MCF 10A (cell line): Measurements from ENCODE around the gene LIPI. TPM values are rescaled to one million over a fixed set of nuclear protein-coding genes. Genes with fewer than 3 reads are reported as not detected.

Experiments used
- BruUV-seq: library from RNA; stranded (reverse); fragments of 400-500 nt; replicated peaks from 2 replicates; lab custom pipeline; 2021; lab: Mats Ljungman, UMichigan
- CTCF ChIA-PET: fragments of 300-600 bp; sonication (Branson Sonifier 250); formaldehyde crosslinking; extraction: SDS; loops from one replicate; lab custom pipeline; 2021; ENCODE audit warnings: antibody characterized with exemption, inconsistent platforms; lab: Yijun Ruan, JAX
- POLR2A ChIA-PET: fragments of 300-600, 350-650 bp; sonication (Branson Sonifier 250); formaldehyde crosslinking; extraction: SDS; loops from one replicate; lab custom pipeline; 2020; ENCODE audit warnings: antibody characterized with exemption, inconsistent platforms; lab: Yijun Ruan, JAX
- DNase-seq: peaks from one replicate; pipeline ENCODE4 v3.0.0-alpha.2; 2018; ENCODE audit not compliant: unreplicated experiment
- H3K27ac Mint-ChIP-seq: one replicate; pipeline ENCODE4 v1.8.0; 2022; ENCODE audit warnings: mild to moderate bottlenecking, low read depth, mixed read lengths; ENCODE audit not compliant: unreplicated experiment
- H3K27me3 Mint-ChIP-seq: one replicate; pipeline ENCODE4 v1.8.0; 2022; ENCODE audit warnings: mixed read lengths; ENCODE audit not compliant: insufficient read depth, unreplicated experiment
- H3K36me3 Mint-ChIP-seq: one replicate; pipeline ENCODE4 v1.8.0; 2022; ENCODE audit warnings: mild to moderate bottlenecking, moderate library complexity, mixed read lengths; ENCODE audit not compliant: insufficient read depth, unreplicated experiment
- H3K4me1 Mint-ChIP-seq: one replicate; pipeline ENCODE4 v1.8.0; 2022; ENCODE audit warnings: mixed read lengths; ENCODE audit not compliant: insufficient read depth, unreplicated experiment
- H3K4me3 Mint-ChIP-seq: one replicate; pipeline ENCODE4 v1.8.0; 2022; ENCODE audit warnings: mild to moderate bottlenecking, moderate library complexity, mixed read lengths; ENCODE audit not compliant: unreplicated experiment
- H3K9me3 Mint-ChIP-seq: one replicate; pipeline ENCODE4 v1.8.0; 2022; ENCODE audit warnings: mixed read lengths; ENCODE audit not compliant: unreplicated experiment
- intact Hi-C: fragments of 100-400 bp; cut with micrococcal nuclease; formaldehyde crosslinking; loops from 2 replicates; pipeline ENCODE4 v1.14.1; 2022
- total RNA-seq: library from RNA; stranded (reverse); gene quantifications from 2 replicates; pipeline ENCODE4 v1.2.3, GENCODE V29; 2022
- TF ChIP-seq, protein P1 (sequence below): fragments of 200-600 bp; IDR thresholded peaks from one replicate; pipeline ENCODE4 v1.8.0; 2022; ENCODE audit warnings: antibody characterized with exemption, mild to moderate bottlenecking; ENCODE audit not compliant: unreplicated experiment

LIPI gene
- total RNA-seq, 1 experiment from 2014 or later = not detected

- H3K4me3 Mint-ChIP-seq = no peak overlapping the region
- H3K9me3 Mint-ChIP-seq = peaks cover 12% of the 10 kb centered on the region
- intact Hi-C loops = no loop called here
- no peaks in the 10 kb centered on the region for H3K27me3 Mint-ChIP-seq
- H3K4me1 Mint-ChIP-seq = no peaks in the 10 kb centered on the region
- H3K27ac Mint-ChIP-seq = no peak overlapping the region
- no peak for DNase-seq
- ChIA-PET POLR2A (no interaction called here), CTCF (no interaction called here)
- no TSS peak for BruUV-seq
- no peaks in the 10 kb centered on the region for H3K36me3 Mint-ChIP-seq
- TF ChIP-seq, protein P1, sequence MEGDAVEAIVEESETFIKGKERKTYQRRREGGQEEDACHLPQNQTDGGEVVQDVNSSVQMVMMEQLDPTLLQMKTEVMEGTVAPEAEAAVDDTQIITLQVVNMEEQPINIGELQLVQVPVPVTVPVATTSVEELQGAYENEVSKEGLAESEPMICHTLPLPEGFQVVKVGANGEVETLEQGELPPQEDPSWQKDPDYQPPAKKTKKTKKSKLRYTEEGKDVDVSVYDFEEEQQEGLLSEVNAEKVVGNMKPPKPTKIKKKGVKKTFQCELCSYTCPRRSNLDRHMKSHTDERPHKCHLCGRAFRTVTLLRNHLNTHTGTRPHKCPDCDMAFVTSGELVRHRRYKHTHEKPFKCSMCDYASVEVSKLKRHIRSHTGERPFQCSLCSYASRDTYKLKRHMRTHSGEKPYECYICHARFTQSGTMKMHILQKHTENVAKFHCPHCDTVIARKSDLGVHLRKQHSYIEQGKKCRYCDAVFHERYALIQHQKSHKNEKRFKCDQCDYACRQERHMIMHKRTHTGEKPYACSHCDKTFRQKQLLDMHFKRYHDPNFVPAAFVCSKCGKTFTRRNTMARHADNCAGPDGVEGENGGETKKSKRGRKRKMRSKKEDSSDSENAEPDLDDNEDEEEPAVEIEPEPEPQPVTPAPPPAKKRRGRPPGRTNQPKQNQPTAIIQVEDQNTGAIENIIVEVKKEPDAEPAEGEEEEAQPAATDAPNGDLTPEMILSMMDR = no peak
These were observed 126.1 kb downstream of the LIPI start for GRCh38 chr21:14084701-14085100.

GRCh38 chr21:14084068-14084501 is 126.7 kb downstream of the LIPI start:
- intact Hi-C loops = no loop called here
- Mint-ChIP-seq H3K9me3 (peaks cover 12% of the 10 kb centered on the region), H3K4me1 (no peaks in the 10 kb centered on the region), H3K4me3 (no peak overlapping the region), H3K27me3 (no peaks in the 10 kb centered on the region), H3K36me3 (no peaks in the 10 kb centered on the region), H3K27ac (no peak overlapping the region)
- CTCF ChIA-PET = no interaction called here
- TF ChIP-seq, protein P1 = no peak
- POLR2A ChIA-PET = no interaction called here
- BruUV-seq = no TSS peak
- DNase-seq = no peak

GRCh38 chr21:14080764-14081096 is 130.0 kb downstream of the LIPI start:
- POLR2A ChIA-PET = no interaction called here
- intact Hi-C loops = no loop called here
- BruUV-seq = no TSS peak

DNA sequence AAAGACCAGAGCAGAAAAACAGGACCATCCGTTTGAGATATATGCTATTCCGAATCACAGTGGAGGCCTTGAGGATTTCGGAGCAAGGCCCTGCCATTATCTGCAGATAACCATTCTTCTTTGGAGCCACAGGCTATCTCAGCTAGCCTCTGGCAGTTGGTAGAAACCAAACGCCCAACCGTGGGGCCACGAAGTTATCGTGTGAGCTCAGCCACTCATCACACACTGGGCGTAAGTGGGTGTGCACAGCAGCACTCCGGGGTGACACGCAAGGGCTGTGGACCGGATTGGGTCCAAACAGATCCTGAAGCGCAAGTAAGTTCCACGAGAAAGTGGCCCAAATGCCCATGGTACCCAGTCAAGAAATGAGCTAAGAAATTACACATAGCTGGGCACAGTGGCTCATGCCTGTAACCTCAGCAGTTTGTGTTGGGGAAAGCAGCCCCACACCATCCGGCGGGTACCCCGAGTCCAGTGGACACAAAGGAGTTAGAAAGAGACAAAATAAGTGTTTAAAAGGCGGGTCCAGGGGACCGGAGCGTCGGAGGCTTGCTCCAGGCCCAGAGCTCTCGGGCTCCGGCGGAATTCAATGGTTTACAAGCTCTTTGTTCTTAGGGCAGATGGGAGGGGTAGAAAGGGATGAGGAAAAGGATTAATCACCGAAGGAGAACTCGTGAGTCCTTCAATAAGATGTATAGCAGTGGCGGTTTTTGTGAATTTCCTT is 130.6 kb downstream of the LIPI start:
- POLR2A ChIA-PET = no interaction called here
- TF ChIP-seq, protein P1 = no peak
- Mint-ChIP-seq H3K27ac (no peak overlapping the region), H3K9me3 (peaks cover 35% of the 10 kb centered on the region), H3K27me3 (no peaks in the 10 kb centered on the region), H3K4me3 (no peak overlapping the region), H3K4me1 (no peaks in the 10 kb centered on the region), H3K36me3 (no peaks in the 10 kb centered on the region)
- no peak for DNase-seq
- BruUV-seq = no TSS peak
- intact Hi-C loops = no loop called here
- CTCF ChIA-PET = interaction anchor here (0.9 kb wide), 1 partner anchor 170 kb away, joined by 3 read pairs; no protein-coding TSS in a partner anchor

More at GRCh38 chr21:14080764-14081096, 130.0 kb downstream of the LIPI start:
- DNase-seq = no peak
- Mint-ChIP-seq H3K27me3 (no peaks in the 10 kb centered on the region), H3K36me3 (no peaks in the 10 kb centered on the region), H3K9me3 (peaks cover 35% of the 10 kb centered on the region), H3K4me3 (no peak overlapping the region), H3K27ac (no peak overlapping the region), H3K4me1 (no peaks in the 10 kb centered on the region)
- TF ChIP-seq, protein P1 = no peak
- CTCF ChIA-PET = no interaction called here
